ENCODE measurements around the gene P2RY8. TPM values are rescaled to one million over a fixed set of nuclear protein-coding genes. Genes with fewer than 3 reads are reported as not detected.

Gene P2RY8
- total and polyA plus RNA-seq, 4 donors: 0.51 to 8.3 (median 4.4) TPM

GRCh38 chrX:1493877-1494510, 43.0 kb downstream of the P2RY8 start:
- peak overlapping the region in 1 of 2 donors; percentile 5 for H3K27ac ChIP-seq (ENCODE audit: low read depth in 1 of 2, low read length in 1 of 2)
- 18 to 36% methylated on average over 15 of the region's 15 CpGs for WGBS, 2 donors

GRCh38 chrX:1493412-1493811, 43.6 kb downstream of the P2RY8 start:
- Histone ChIP-seq H3K36me3 (ENCODE audit: control insufficient read depth in 4 of 4, insufficient read depth in 4 of 4, low read length in 4 of 4) (no peaks in the 10 kb centered on the region), H3K4me3 (no peak overlapping the region), H3K27me3 (ENCODE audit: control insufficient read depth in 3 of 3, insufficient read depth in 3 of 3, low read length in 2 of 3) (no peaks in the 10 kb centered on the region), H3K9me3 (ENCODE audit: control insufficient read depth in 4 of 4, insufficient read depth in 3 of 4, low read length in 3 of 4) (no peaks in the 10 kb centered on the region), H3K9ac (ENCODE audit: insufficient read depth in 1 of 2, low read length in 2 of 2) (no peak overlapping the region), H3K27ac (ENCODE audit: low read depth in 1 of 2, low read length in 1 of 2) (peak overlapping the region in 1 of 2 donors; percentile 5), H3K4me1 (ENCODE audit: control insufficient read depth in 5 of 5, insufficient read depth in 5 of 5, low read length in 5 of 5) (no peaks in the 10 kb centered on the region)
- ATAC-seq (ENCODE audit: insufficient read depth, low FRiP score) (no peak), DNase-seq (no peak)
- TF ChIP-seq CTCF (IDR thresholded peaks at IDR 0.05; ENCODE audit: control extremely low read depth, extremely low read depth): no peak
- WGBS, 2 donors: 39 to 46% methylated on average over 16 of the region's 16 CpGs

More at GRCh38 chrX:1493877-1494510, 43.0 kb downstream of the P2RY8 start:
- Histone ChIP-seq H3K36me3 (ENCODE audit: control insufficient read depth in 4 of 4, insufficient read depth in 4 of 4, low read length in 4 of 4) (no peaks in the 10 kb centered on the region), H3K27me3 (ENCODE audit: control insufficient read depth in 3 of 3, insufficient read depth in 3 of 3, low read length in 2 of 3) (no peaks in the 10 kb centered on the region), H3K9ac (ENCODE audit: insufficient read depth in 1 of 2, low read length in 2 of 2) (no peak overlapping the region), H3K4me3 (no peak overlapping the region), H3K9me3 (ENCODE audit: control insufficient read depth in 4 of 4, insufficient read depth in 3 of 4, low read length in 3 of 4) (no peaks in the 10 kb centered on the region), H3K4me1 (ENCODE audit: control insufficient read depth in 5 of 5, insufficient read depth in 5 of 5, low read length in 5 of 5) (no peaks in the 10 kb centered on the region)
- no peak for TF ChIP-seq CTCF (IDR thresholded peaks at IDR 0.05; ENCODE audit: control extremely low read depth, extremely low read depth)
- ATAC-seq (ENCODE audit: insufficient read depth, low FRiP score): peak; percentile 27
- DNase-seq: no peak

- Histone ChIP-seq H3K36me3 (ENCODE audit: control insufficient read depth in 4 of 4, insufficient read depth in 4 of 4, low read length in 4 of 4) (no peaks in the 10 kb centered on the region), H3K27ac (ENCODE audit: low read depth in 1 of 2, low read length in 1 of 2) (no peak overlapping the region), H3K27me3 (ENCODE audit: control insufficient read depth in 3 of 3, insufficient read depth in 3 of 3, low read length in 2 of 3) (no peaks in the 10 kb centered on the region), H3K4me1 (ENCODE audit: control insufficient read depth in 5 of 5, insufficient read depth in 5 of 5, low read length in 5 of 5) (peaks cover 0 to 3% (median 0%) of the 10 kb centered on the region in 5 donors), H3K9me3 (ENCODE audit: control insufficient read depth in 4 of 4, insufficient read depth in 3 of 4, low read length in 3 of 4) (no peaks in the 10 kb centered on the region), H3K9ac (ENCODE audit: insufficient read depth in 1 of 2, low read length in 2 of 2) (no peak overlapping the region), H3K4me3 (no peak overlapping the region)
- TF ChIP-seq CTCF (IDR thresholded peaks at IDR 0.05; ENCODE audit: control extremely low read depth, extremely low read depth): no peak
- DNase-seq (no peak), ATAC-seq (ENCODE audit: insufficient read depth, low FRiP score) (no peak)
- WGBS, 2 donors: 83 to 90% methylated on average over 9 of the region's 9 CpGs
Measured at GRCh38 chrX:1492421-1493012, 44.5 kb downstream of the P2RY8 start.
